ENCODE data around the gene RAB3GAP1. TPM values are rescaled to one million over a fixed set of nuclear protein-coding genes. Genes with fewer than 3 reads are reported as not detected.

RAB3GAP1 gene
- total and polyA plus RNA-seq, 2 donors (not counting 1 experiment from before 2014, with no cell fraction given) = 15.6 to 62.2 TPM

GRCh38 chr2:135099802-135100483 is 47.9 kb downstream of the RAB3GAP1 start:
- Histone ChIP-seq H3K4me3 (ENCODE audit: control extremely low read depth in 1 of 5, extremely low read depth in 1 of 5, insufficient read depth in 1 of 5, low read depth in 2 of 5, low read length in 4 of 5) (no peak overlapping the region), H3K4me2 (replicated peaks; ENCODE audit: low read depth, low read length, poor library complexity, severe bottlenecking) (no peak overlapping the region), H3K9ac (ENCODE audit: low read length) (no peak overlapping the region), H2AFZ (ENCODE audit: insufficient read depth, low read depth, low read length, poor library complexity, severe bottlenecking) (no peak overlapping the region), H3K79me2 (ENCODE audit: control insufficient read depth, insufficient read depth, low read length) (no peaks in the 10 kb centered on the region), H3K4me1 (ENCODE audit: control insufficient read depth in 2 of 2, insufficient read depth in 2 of 2, low read length in 2 of 2) (no peaks in the 10 kb centered on the region), H3K27me3 (replicated peaks in 1 of 4; ENCODE audit: control extremely low read depth in 1 of 4, control insufficient read depth in 3 of 4, insufficient read depth in 4 of 4, low read length in 3 of 4) (no peaks in the 10 kb centered on the region), H3K9me3 (ENCODE audit: control extremely low read depth in 1 of 3, control insufficient read depth in 2 of 3, insufficient read depth in 1 of 3, low read length in 2 of 3) (peaks cover 0 to 2% (median 1%) of the 10 kb centered on the region in 3 donors), H3K36me3 (replicated peaks in 1 of 2; ENCODE audit: control extremely low read depth in 1 of 2, control insufficient read depth in 1 of 2, extremely low read depth in 1 of 2, insufficient read depth in 2 of 2, low read length in 1 of 2) (peaks cover 15 to 26% of the 10 kb centered on the region in 2 experiments), H4K20me1 (ENCODE audit: control insufficient read depth, insufficient read depth, low read length, poor library complexity, severe bottlenecking) (no peaks in the 10 kb centered on the region), H3K27ac (ENCODE audit: low read length in 2 of 2) (no peak overlapping the region)
- Mint-ChIP-seq H3K9me3 (ENCODE audit: insufficient read depth) (no peaks in the 10 kb centered on the region), H3K27me3 (no peaks in the 10 kb centered on the region), H3K4me1 (no peaks in the 10 kb centered on the region), H3K4me3 (no peak overlapping the region), H3K27ac (no peak overlapping the region)
- 69% methylated on average over 4 of the region's 5 CpGs for WGBS (ENCODE audit: insufficient coverage)
- ATAC-seq (ENCODE audit: low read depth) = no peak
- no peak for DNase-seq
- ChIA-PET POLR2A (no interaction called here), CTCF (no interaction called here)
- intact Hi-C loops (cut with micrococcal nuclease) = no loop called here
- TF ChIP-seq CTCF (IDR thresholded peaks at IDR 0.05) (no peak), EZH2 (IDR thresholded peaks at IDR 0.05; ENCODE audit: borderline replicate concordance, insufficient read depth, low read depth, low read length, poor library complexity, severe bottlenecking) (no peak)

- H3K4me1 Mint-ChIP-seq = peaks cover 4% of the 10 kb centered on the region
- H3K27ac Mint-ChIP-seq = peak overlapping the region; percentile 5
- Histone ChIP-seq H3K4me3 (ENCODE audit: control extremely low read depth in 1 of 5, extremely low read depth in 1 of 5, insufficient read depth in 1 of 5, low read depth in 2 of 5, low read length in 4 of 5) (no peak overlapping the region), H2AFZ (ENCODE audit: insufficient read depth, low read depth, low read length, poor library complexity, severe bottlenecking) (no peak overlapping the region), H3K79me2 (ENCODE audit: control insufficient read depth, insufficient read depth, low read length) (no peaks in the 10 kb centered on the region), H3K4me2 (replicated peaks; ENCODE audit: low read depth, low read length, poor library complexity, severe bottlenecking) (no peak overlapping the region), H4K20me1 (ENCODE audit: control insufficient read depth, insufficient read depth, low read length, poor library complexity, severe bottlenecking) (no peaks in the 10 kb centered on the region), H3K27me3 (replicated peaks in 1 of 4; ENCODE audit: control extremely low read depth in 1 of 4, control insufficient read depth in 3 of 4, insufficient read depth in 4 of 4, low read length in 3 of 4) (no peaks in the 10 kb centered on the region), H3K9me3 (ENCODE audit: control extremely low read depth in 1 of 3, control insufficient read depth in 2 of 3, insufficient read depth in 1 of 3, low read length in 2 of 3) (peaks cover 2 to 14% (median 6%) of the 10 kb centered on the region in 3 donors), H3K4me1 (ENCODE audit: control insufficient read depth in 2 of 2, insufficient read depth in 2 of 2, low read length in 2 of 2) (no peaks in the 10 kb centered on the region), H3K9ac (ENCODE audit: low read length) (no peak overlapping the region), H3K36me3 (replicated peaks in 1 of 2; ENCODE audit: control extremely low read depth in 1 of 2, control insufficient read depth in 1 of 2, extremely low read depth in 1 of 2, insufficient read depth in 2 of 2, low read length in 1 of 2) (peaks cover 15 to 21% of the 10 kb centered on the region in 2 experiments), H3K27ac (ENCODE audit: low read length in 2 of 2) (no peak overlapping the region)
- CTCF ChIA-PET = no interaction called here
- DNase-seq = no peak
- WGBS (ENCODE audit: insufficient coverage) = no CpG with 5 or more reads among the region's 1 CpG
- POLR2A ChIA-PET = no interaction called here
- no peak for TF ChIP-seq CTCF (IDR thresholded peaks at IDR 0.05)
- no peak for TF ChIP-seq EZH2 (IDR thresholded peaks at IDR 0.05; ENCODE audit: borderline replicate concordance, insufficient read depth, low read depth, low read length, poor library complexity, severe bottlenecking)
- H3K4me3 Mint-ChIP-seq = no peak overlapping the region
- H3K27me3 Mint-ChIP-seq = no peaks in the 10 kb centered on the region
- intact Hi-C loops (cut with micrococcal nuclease) = no loop called here
- no peak for ATAC-seq (ENCODE audit: low read depth)
- peaks cover 4% of the 10 kb centered on the region for H3K9me3 Mint-ChIP-seq (ENCODE audit: insufficient read depth)
Measured at GRCh38 chr2:135103843-135104242, 51.8 kb downstream of the RAB3GAP1 start.
